Ramos (cell line): ENCODE results near the gene PTPRT.

Source experiments
- in situ Hi-C: fragments of 300-500 bp; cut with MboI; formaldehyde crosslinking; loops from one replicate; pipeline ENCODE4 v1.14.3; 2022; ENCODE audit warnings: low sequenced_read_pairs; ENCODE audit not compliant: unreplicated experiment

Gene PTPRT

DNA sequence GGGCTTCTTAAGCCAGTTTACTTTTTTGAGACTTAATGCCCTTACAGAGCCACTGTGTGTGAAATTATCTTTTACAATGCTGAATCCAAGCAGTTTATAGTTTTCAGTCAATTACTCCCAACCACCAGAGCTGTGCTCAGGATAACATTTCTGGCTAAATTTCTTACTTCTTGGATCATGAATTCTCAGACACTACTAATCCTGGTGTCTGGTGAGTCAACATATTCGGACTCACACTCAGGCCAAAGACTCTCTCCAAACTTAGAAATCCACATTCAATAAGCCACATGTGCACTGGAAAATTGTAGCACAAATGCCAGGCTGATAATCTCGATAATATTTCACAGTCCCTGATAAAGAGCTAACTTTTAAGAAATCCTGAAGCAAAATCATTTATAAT lies 49.0 kb downstream of the PTPRT start:
- in situ Hi-C loops: no loop called here

- in situ Hi-C loops: no loop called here
Measured at GRCh38 chr20:43138061-43138770, 51.5 kb downstream of the PTPRT start.

- in situ Hi-C loops: no loop called here
Measured at GRCh38 chr20:43137160-43137559, 52.5 kb downstream of the PTPRT start.

DNA sequence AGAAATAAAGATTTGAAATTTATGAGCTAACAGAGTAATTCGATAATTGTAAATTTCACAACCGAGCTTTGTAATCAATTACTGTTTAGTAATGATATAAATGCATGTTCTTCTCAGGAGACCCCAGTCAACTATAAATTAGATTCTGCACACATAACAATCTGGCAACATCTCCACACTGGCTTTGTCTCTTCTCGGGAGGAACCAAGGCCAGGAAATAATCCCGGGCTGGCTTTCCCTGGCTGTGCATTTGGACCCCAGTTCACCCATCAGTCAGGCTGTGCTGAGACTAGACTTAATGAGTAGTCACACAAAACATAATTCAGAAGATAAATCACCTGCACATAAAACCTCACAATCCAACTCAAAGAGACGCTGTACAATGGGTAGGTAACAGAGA lies 65.5 kb downstream of the PTPRT start:
- in situ Hi-C loops: no loop called here

GRCh38 chr20:43123180-43123579 lies 66.5 kb downstream of the PTPRT start:
- in situ Hi-C loops: no loop called here

DNA sequence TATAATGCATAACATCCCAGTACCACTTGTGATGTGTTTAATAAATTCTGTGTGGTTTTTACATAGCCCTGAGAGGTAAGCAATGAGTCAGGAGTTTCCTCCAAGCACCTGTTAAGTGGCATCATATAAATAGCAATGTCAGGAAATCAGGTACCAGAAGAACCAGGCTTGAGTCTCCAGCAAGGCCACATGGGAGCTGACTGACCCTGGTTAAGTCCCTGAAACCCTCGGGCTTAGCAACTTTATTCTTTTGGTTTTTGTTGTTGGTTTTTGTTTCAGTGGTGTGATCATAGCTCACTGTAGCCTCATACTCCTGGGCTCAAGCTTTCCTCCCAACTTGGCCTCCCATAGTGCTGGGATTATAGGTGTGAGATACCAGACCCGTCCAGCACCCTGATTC lies 70.0 kb downstream of the PTPRT start:
- in situ Hi-C loops: no loop called here

GRCh38 chr20:43102394-43102793 lies 87.3 kb downstream of the PTPRT start:
- in situ Hi-C loops: no loop called here

DNA sequence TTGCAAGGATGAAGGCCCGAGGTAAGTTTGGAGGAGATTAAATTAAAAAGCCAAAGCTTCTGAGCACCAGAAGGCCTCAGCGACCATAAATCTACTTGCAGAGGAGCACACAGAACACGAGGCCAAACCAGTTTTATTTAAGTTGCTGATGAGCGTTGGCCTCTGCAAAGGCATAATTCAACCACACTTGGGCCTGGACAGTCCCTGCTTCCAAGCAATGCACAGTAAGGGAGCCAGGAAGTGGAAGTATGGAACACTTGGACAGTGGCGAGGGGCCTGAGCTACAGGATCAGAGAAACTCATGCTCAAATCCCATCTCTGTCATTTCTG lies 92.8 kb downstream of the PTPRT start:
- in situ Hi-C loops: no loop called here

DNA sequence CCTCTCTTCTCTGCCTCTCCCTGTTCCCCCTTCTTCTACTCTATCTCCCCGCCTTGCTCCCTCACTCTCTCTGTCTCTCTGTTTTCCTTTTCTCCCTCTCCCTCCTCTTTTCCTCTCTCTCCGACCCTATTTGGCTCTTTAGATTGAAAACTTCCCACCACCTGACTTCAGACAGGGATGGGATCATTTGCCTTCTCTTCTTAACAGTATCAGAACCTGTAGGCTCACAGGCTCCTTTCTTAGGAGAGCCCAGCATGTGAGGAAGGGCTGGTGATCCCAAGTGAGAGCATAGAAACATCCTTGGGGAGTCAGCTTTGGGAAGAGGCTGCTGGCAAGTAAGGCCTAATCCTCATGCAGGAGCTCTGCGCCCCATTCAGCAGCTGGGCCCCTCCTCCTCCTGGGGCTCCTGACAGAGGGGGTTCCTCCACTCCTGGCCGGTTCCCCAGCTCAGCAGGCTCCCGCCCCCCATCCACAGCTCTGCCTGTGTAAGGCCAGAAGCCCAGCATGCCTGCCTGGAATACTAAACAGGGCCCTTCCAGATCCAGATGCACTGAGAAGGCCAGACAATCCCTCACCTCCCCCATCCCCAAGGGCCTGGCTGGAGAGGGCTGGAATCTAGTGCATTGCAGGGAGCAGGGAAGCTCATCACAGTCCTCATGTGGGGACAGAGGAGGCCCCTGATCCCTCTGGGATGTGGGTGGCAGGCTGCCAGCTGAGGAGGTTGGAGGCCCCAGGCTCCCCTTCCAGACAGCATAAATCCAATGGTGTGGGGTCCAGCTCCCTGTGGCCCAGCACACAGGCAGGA lies 93.4 kb downstream of the PTPRT start:
- in situ Hi-C loops: no loop called here

DNA sequence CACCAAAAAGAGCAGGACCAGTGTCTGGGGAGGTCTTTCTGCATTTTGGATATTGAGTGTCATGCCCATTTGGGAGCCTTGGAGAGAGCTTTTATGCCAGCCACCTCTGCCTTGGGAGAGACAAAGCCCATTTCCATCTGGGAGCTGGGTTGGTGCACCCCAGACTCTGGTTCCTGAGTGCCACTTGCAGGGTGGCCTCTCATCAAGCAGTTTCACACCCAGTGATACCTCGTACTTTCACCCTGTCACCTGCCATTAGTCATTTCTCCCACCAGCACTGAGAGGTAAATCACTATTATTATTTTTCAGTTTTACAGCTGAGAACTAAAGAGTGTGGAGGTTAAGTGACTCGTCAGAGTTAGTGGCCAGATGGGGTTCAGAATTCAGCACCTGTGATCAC lies 94.7 kb downstream of the PTPRT start:
- in situ Hi-C loops: no loop called here

DNA sequence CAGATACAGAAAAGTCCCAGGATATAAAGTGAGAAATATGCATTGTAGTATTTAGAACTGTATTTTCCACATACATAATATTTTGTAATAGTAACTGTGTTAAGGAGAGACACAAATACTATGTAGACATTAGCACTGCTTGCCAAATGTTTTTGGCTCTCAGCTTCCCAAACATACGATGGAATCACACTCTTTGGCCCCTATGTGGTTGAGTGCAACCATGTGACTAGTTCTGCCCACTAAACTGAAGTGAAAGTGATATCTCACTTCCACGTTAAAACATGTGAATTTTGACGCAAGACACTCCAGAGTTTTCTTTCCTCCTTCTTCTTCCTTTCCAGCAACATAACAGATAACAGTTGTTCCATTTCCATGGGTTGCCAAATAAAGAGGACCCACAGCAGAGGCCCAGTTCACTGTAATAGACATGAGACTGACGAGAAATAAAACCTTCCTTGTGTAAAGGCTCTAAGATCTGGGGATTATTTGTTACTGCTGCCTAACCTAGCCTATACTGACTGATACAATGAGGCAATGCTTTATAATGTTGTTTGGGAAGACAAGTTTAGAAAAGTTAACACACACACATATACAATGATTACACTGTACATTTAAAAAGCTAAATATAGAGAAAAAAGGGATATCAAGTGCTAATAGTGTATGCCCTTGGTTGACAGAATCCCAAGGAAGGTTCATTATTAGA lies 97.2 kb downstream of the PTPRT start:
- in situ Hi-C loops: no loop called here

DNA sequence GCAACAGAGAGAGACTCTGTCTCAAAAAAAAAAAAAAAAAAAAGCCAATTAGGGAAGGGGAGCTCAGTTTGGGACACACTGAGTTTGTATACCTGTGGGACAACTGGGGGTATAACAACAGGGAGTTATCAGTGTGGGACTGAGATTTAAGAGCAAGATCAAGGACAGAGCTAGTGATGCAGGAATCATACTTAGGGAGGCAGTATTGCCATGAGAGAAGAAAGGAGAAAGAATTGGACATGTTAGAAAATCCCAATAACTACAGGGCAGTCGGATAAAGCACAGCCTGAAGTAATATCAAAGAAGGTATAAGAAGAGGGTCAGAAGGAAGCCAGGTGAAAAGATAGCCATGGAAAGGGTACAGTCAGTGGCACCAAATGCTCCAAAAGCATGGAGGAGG lies 121.2 kb downstream of the PTPRT start:
- in situ Hi-C loops: no loop called here

DNA sequence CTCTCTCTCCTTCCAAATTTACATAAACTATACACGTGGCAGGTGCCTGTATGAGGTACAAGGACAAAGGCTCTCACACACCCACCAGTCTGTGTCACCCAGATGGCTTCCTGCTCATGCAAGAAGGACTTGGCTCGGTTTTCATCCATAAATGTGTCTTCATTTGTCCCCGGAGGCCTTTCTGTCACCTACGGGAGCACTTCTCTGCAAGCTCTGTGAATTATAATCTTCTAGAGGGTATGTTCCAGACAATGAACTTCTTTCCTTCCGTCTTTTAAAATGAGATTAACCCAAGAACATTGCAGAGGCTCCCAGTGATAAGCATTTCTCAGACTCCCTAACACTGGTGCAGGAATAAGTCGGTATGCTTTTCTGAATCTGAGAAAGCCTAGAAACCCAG lies 123.6 kb downstream of the PTPRT start:
- in situ Hi-C loops: no loop called here

- in situ Hi-C loops: no loop called here
Measured at GRCh38 chr20:43065299-43065698, 124.4 kb downstream of the PTPRT start.

DNA sequence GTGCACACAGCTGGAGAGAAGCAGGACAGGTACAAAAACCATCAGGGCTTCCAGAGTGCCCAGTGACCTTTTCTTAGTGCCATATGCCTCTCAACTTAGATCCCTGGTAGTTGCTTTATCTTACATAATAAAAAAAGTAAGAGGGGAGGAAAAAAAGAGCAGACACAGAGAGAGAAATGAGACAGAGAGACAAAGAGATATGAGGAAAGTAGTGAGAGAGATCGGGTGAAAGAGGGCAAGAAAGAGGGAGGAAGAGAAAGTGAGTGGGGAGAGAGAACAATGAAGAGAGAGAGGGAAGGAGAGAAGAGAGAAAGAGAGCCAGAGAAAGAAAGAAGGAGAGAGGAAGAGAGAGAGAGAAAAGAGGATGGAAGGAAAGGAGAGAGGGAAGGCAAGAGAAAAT lies 131.6 kb downstream of the PTPRT start:
- in situ Hi-C loops: no loop called here

GRCh38 chr20:43057317-43057716 lies 132.4 kb downstream of the PTPRT start:
- in situ Hi-C loops: no loop called here

DNA sequence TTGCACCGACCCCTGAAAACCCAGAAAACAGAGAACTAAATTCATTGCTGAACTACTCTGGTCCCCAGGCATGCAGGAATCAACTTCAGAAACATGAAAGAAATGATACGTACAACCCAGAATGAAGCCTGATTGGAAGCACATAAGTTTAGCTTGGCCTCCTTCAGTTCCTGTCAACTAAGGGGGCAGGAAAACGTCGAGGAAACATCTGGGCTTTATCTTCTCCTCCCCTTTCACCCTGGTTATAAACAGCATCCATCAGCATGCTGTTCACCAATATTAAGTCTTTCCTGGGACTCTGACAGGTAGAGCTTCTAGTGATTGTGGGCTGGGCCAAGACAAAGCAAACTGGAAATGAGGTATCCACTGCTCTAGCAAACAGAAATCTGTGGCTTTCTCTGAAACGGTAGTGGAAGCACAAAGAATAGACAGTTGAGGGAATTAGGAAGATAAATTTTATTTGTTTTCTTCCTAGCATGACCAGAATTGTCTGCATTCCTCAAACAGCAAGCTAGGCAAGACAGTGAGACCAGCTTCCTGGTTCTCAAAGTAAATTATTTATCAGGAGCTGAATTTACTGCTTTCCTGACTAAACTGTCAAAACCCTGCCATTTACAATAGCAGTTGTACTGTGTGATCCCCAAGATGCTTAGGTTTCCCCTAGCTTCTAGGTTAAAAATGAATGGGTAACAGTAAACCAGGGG lies 134.4 kb downstream of the PTPRT start:
- in situ Hi-C loops: no loop called here

DNA sequence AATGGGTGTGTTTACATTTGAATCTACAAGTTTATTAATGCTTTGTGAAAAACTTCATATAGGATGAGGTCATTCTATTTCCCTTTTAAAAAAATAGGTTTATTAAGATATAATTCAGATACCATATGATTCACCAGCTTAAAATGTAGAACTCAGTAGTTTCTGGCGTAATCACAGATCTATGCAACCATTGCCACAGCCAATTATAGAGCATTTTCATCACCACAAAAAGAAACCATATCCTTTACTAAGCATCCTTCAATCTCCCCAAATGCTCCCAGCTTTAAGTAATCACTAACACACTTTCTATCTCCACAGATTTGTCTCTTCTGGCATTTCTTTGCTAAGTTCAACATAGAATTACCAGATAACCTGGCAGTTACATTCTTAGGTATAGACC lies 137.2 kb downstream of the PTPRT start:
- in situ Hi-C loops: no loop called here

DNA sequence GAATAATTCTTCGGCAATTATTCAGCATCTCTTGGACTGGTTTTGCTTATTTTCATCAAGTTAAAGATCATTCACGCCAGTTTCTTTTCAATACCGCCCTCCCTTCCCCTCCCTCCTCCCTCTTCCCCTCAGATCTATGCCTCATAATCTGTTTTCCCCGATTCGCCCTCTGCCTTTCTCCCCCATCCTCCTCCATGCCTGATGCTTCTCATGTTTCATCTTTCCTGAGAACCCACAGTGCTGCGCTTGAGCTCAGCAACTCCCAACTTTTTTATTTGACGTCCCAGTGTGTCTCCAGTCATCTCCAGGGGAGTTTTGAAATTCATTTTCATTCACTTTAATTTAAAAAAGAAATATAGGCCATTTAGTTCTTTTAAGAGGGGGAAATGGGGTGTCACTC lies 142.7 kb downstream of the PTPRT start:
- in situ Hi-C loops: no loop called here

DNA sequence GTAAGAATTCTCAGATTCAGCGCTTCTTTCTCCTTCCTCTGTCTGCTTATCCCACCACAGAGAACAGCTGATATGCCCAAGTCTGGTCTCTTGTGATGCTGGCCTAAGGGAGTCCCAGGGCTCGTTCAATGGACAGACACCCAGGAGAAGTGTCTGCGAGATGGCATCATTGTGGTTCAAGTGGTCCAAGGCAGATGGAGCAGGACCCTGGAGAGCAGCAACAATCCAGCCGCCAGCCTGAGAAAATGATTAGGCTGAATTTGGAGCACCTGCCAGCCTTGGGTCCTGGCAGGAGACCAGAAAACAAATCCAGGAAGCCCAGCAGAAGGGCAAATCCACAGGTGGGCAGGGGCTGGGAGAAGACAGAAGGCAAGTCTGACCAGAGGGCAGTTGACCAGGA lies 145.8 kb downstream of the PTPRT start:
- in situ Hi-C loops: no loop called here

- in situ Hi-C loops: no loop called here
Measured at GRCh38 chr20:43040427-43040826, 149.3 kb downstream of the PTPRT start.
